Astrocyte (in vitro differentiated cells and primary cell): ENCODE data around the gene RXFP1. TPM values are rescaled to one million over a fixed set of nuclear protein-coding genes. Genes with fewer than 3 reads are reported as not detected.

Experiments used
- DNase-seq: peaks from one replicate; pipeline ENCODE4 v3.0.0-alpha.2; 2010; ENCODE audit warnings: low read depth
- FAIRE-seq: peaks from 2 replicates; lab custom pipeline; 2011; peaks lifted over from hg19 to GRCh38; lab: Jason Lieb, UNC
- H2AFZ ChIP-seq: 2 replicates; pipeline ENCODE4 v1.6.0; 2012; ENCODE audit warnings: low read depth, low read length, inconsistent platforms
- H3K27ac ChIP-seq: 2 replicates; pipeline ENCODE4 v1.5.1; 2011; ENCODE audit warnings: low read depth, low read length, inconsistent platforms
- H3K27me3 ChIP-seq: 2 replicates; pipeline ENCODE4 v1.6.0; 2011; ENCODE audit warnings: low read length, inconsistent platforms; ENCODE audit not compliant: insufficient read depth
- H3K36me3 ChIP-seq: 2 replicates; pipeline ENCODE4 v1.5.1; 2011; ENCODE audit warnings: low read length, inconsistent platforms; ENCODE audit not compliant: insufficient read depth
- H3K4me1 ChIP-seq: 2 replicates; pipeline ENCODE4 v1.5.1; 2011; ENCODE audit warnings: low read length, inconsistent platforms; ENCODE audit not compliant: insufficient read depth
- H3K4me2 ChIP-seq: 2 replicates; pipeline ENCODE4 v1.6.0; 2012; ENCODE audit warnings: low read length, inconsistent platforms
- H3K4me3 ChIP-seq: 2 replicates; pipeline ENCODE4 v1.5.1; 2011; ENCODE audit warnings: low read depth, mild to moderate bottlenecking, low read length, inconsistent platforms; ENCODE audit not compliant: insufficient read depth
- H3K79me2 ChIP-seq: 2 replicates; pipeline ENCODE4 v1.6.0; 2012; ENCODE audit warnings: mild to moderate bottlenecking, low read length, inconsistent platforms; ENCODE audit not compliant: insufficient read depth
- H3K9ac ChIP-seq: 2 replicates; pipeline ENCODE4 v1.6.0; 2012; ENCODE audit warnings: mild to moderate bottlenecking, low read length, inconsistent platforms
- H3K9me3 ChIP-seq: 2 replicates; pipeline ENCODE4 v1.5.1; 2012; ENCODE audit warnings: low read depth, mild to moderate bottlenecking, low read length, inconsistent platforms; ENCODE audit not compliant: insufficient read depth
- H4K20me1 ChIP-seq: 2 replicates; pipeline ENCODE4 v1.6.0; 2012; ENCODE audit warnings: low read length, inconsistent platforms; ENCODE audit not compliant: insufficient read depth
- H3K27ac Mint-ChIP-seq: one replicate; pipeline ENCODE4 v1.8.0; 2021; ENCODE audit warnings: mild to moderate bottlenecking, mixed read lengths; ENCODE audit not compliant: unreplicated experiment
- H3K27me3 Mint-ChIP-seq: one replicate; pipeline ENCODE4 v1.8.0; 2021; ENCODE audit warnings: low read depth, mixed read lengths; ENCODE audit not compliant: unreplicated experiment
- H3K36me3 Mint-ChIP-seq: one replicate; pipeline ENCODE4 v1.8.0; 2021; ENCODE audit warnings: low read depth, mixed read lengths; ENCODE audit not compliant: unreplicated experiment
- H3K4me1 Mint-ChIP-seq: one replicate; pipeline ENCODE4 v1.8.0; 2021; ENCODE audit warnings: low read depth, mixed read lengths; ENCODE audit not compliant: unreplicated experiment
- H3K4me3 Mint-ChIP-seq: one replicate; pipeline ENCODE4 v1.8.0; 2021; ENCODE audit warnings: mild to moderate bottlenecking, moderate library complexity, mixed read lengths; ENCODE audit not compliant: unreplicated experiment
- H3K9me3 Mint-ChIP-seq: one replicate; pipeline ENCODE4 v1.8.0; 2021; ENCODE audit warnings: mild to moderate bottlenecking, mixed read lengths; ENCODE audit not compliant: unreplicated experiment
- CTCF ChIP-seq: IDR thresholded peaks from 2 replicates; pipeline ENCODE4 v1.5.1; 2011; ENCODE audit warnings: low read depth, mild to moderate bottlenecking, inconsistent platforms, low read length, moderate library complexity; ENCODE audit not compliant: insufficient read depth
- EZH2 ChIP-seq: IDR thresholded peaks from 2 replicates; pipeline ENCODE4 v1.6.1; 2012; ENCODE audit warnings: mild to moderate bottlenecking, low read length, inconsistent platforms; ENCODE audit not compliant: insufficient read depth
- total RNA-seq: library from RNA; stranded (reverse); gene quantifications from 2 replicates; pipeline ENCODE4 v1.2.1, GENCODE V29; 2021

RXFP1 gene
- total RNA-seq, 1 donor from 2014 or later: 0.14 TPM

GRCh38 chr4:158500054-158500453, 21.6 kb upstream of the RXFP1 start:
- Mint-ChIP-seq H3K27me3 (no peaks in the 10 kb centered on the region), H3K4me1 (no peaks in the 10 kb centered on the region), H3K4me3 (no peak overlapping the region), H3K36me3 (peaks cover 2% of the 10 kb centered on the region), H3K9me3 (peaks cover 9% of the 10 kb centered on the region), H3K27ac (no peak overlapping the region)
- Histone ChIP-seq H3K27ac (no peak overlapping the region), H3K9me3 (no peaks in the 10 kb centered on the region), H3K36me3 (no peaks in the 10 kb centered on the region), H3K4me2 (no peak overlapping the region), H3K9ac (no peak overlapping the region), H3K4me3 (no peak overlapping the region), H3K4me1 (no peaks in the 10 kb centered on the region), H4K20me1 (no peaks in the 10 kb centered on the region), H2AFZ (no peak overlapping the region), H3K79me2 (no peaks in the 10 kb centered on the region), H3K27me3 (no peaks in the 10 kb centered on the region)
- FAIRE-seq (no peak), DNase-seq (no peak)
- TF ChIP-seq EZH2 (no peak), CTCF (no peak)

GRCh38 chr4:158513256-158513655, 8.4 kb upstream of the RXFP1 start:
- Mint-ChIP-seq H3K4me1 (no peaks in the 10 kb centered on the region), H3K27ac (no peak overlapping the region)
- no peak for FAIRE-seq

More at GRCh38 chr4:158513256-158513655, 8.4 kb upstream of the RXFP1 start:
- H3K27me3 Mint-ChIP-seq: no peaks in the 10 kb centered on the region
- no peaks in the 10 kb centered on the region for H3K36me3 Mint-ChIP-seq
- no peak overlapping the region for H2AFZ ChIP-seq
- H3K27me3 ChIP-seq: no peaks in the 10 kb centered on the region
- no peaks in the 10 kb centered on the region for H3K9me3 Mint-ChIP-seq
- H4K20me1 ChIP-seq: no peaks in the 10 kb centered on the region
- H3K9me3 ChIP-seq: no peaks in the 10 kb centered on the region
- H3K36me3 ChIP-seq: no peaks in the 10 kb centered on the region
- H3K79me2 ChIP-seq: no peaks in the 10 kb centered on the region
- no peak overlapping the region for H3K4me2 ChIP-seq
- H3K4me1 ChIP-seq: no peaks in the 10 kb centered on the region
- no peak overlapping the region for H3K4me3 ChIP-seq
- no peak overlapping the region for H3K4me3 Mint-ChIP-seq
- no peak overlapping the region for H3K9ac ChIP-seq
- H3K27ac ChIP-seq: no peak overlapping the region
- no peak for DNase-seq
- no peak for TF ChIP-seq CTCF
- TF ChIP-seq EZH2: no peak
